NCI-H187 treated with DMSO at 0.1 percent for 48 hours (cell line): ENCODE results near the gene TSC22D1.

Experiments used
- DNase-seq: peaks from one replicate; lab custom pipeline; 2025; lab: John Stamatoyannopoulos, UW

Gene TSC22D1

GRCh38 chr13:44404261-44405132 lies 171.6 kb downstream of the TSC22D1 start:
- DNase-seq, result no peak

GRCh38 chr13:44403461-44404056 lies 172.6 kb downstream of the TSC22D1 start:
- DNase-seq, result no peak

GRCh38 chr13:44402899-44403445 lies 173.2 kb downstream of the TSC22D1 start:
- peak; percentile 27 for DNase-seq

DNA sequence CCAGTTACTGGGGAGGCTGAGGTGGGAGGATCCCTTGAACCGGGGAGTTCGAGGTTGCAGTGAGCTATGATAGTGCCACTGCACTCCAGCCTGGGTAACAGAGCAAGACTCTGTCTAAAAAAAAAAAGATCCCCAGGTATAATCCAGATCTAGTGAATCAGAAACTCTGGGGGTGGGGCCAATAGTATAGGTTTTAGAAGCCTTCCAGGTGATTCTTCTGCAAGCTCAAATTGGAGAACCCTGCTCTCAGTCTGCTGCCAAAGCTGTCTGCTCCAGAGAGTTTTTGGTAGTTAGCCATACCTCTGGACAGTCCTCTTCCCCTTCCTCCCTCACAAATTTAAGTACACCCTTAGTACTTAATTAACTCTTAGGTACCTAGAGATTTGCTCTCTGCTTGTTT lies 174.6 kb downstream of the TSC22D1 start:
- no peak for DNase-seq

DNA sequence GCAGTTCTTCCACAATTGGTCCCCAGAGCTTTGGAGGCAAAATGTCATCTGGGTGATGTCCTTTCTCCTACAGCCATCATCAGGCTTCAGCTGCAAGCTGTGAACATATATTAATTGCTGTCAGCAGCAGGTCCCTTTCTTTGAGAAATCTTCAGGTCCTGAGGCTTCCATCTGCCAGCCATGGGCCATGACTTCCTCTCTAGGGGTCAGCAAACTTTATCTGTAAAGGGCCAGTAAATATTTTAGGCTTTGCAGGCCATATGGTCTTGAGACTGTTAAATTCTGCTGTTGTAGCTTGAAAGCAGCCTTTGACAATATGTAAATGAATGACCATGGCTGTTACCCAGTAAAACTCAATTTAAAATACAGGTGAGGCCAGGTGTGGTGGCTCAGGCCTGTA lies 175.4 kb downstream of the TSC22D1 start:
- no peak for DNase-seq

DNA sequence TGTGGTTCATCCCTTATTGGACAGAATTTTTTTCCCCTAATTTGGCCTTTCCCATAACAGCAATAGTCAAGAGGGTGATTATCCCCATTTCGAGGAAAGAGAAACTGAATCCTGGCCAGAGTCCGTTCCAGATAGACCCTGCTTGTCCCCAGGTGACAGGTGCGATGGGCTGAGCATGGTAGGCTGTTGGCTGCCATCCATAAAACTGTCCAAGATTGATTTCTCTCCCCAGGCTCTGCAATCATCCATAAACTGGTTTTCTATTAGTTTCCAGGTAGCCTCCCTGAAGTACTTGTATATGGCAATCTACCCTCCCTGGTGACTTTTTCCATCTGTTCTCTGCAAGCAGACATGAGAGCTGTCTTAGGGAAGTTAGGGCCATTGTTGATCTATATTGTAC lies 177.1 kb downstream of the TSC22D1 start:
- peak; percentile 87 for DNase-seq

GRCh38 chr13:44398606-44399005 lies 177.5 kb downstream of the TSC22D1 start:
- no peak for DNase-seq

DNA sequence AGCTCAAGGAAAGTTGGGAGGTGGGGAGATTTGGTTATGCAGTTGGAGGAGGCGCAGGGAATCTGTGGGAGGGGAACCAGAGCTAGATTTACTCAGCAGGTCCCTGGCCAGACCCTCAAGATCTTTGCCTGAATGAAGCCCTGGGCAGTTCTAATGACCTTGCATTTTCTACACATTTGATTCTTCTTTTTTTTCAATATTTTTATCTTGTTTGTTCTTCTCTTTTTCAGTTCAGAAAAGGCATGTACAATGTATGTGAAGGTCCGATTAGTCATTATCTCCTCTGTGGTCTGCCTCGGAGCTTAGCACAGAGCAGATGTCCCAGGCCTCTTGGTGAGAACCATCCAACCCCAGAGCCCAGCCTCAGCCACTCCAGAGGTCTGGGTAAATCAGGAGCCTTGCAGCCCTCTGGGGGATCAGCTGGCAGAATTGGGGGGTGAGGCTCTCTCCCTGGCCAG lies 178.3 kb downstream of the TSC22D1 start:
- DNase-seq, result no peak

DNA sequence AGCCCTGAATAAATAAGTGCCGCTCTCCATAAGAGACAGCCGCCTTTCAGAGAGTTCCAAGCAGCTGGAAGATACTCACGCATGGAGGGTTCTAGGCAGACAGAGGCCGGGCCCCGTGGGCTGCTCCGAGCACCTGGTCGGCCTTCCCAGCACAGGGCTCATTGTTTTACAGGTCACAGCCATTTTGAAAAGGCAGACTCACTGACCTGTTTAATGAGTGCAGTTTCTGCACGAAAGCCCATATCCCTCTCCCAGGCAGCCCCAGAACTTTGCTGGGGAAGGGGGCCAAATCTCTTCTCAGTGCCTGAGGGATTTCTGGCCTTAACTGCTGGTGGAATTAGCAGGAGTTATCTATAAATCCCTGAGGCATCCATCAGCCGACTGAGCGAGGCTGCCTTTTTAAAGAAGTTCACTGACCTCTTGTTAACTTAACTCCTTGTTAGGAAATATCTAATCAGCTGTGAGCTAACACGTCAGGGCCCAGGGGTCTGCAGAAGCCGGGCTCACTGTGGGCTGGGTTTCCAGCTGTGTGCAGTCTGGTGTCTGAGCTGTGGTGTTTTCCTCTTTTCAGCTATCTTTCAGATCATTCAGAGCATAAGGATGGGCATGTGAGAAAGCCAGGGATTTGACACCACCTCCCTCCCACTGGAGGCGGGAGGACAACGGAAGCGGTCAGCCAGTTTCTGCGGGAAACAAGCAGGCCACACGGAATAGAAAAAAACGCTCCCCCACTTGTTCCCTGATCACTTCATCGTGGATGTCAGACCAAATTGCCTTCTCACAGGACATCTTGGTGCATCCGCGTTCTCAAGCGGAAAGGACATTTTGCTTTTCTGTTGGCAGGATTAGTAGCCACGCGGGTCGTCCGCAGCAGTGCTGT lies 179.2 kb downstream of the TSC22D1 start:
- DNase-seq, result no peak

DNA sequence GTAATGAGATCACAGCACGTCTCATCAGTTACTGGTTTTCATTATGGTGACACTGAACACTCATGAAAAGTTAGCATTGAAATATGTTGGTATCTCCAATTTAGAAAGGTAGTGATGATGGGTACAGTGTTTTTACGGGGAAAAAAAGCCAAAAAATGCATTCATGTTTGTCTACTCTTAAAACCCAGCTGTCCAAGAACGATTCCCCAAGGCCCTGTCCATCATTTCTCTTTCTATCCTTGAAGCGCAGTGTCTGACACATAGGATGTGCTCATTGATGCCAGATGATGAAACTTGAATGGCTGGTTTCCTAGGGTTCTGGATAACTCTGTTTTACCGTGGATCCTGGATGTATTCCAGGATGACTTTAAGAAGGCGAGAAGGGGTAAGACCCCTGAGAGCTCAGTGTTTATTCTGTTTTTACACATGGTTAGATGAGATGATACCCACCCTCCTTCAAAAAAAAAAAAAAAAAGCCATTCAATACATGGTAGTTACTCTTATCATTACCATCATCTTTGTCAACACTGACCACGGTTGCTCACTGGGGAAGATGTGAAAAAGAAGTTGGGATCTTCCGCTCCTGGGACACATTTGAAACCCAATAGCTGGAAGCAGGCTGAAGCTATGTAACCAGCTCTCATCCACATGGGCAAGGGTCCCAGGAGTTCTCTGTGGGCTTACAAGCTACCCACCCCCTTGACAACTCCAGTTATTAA lies 180.0 kb downstream of the TSC22D1 start:
- no peak for DNase-seq

- no peak for DNase-seq
Observed at GRCh38 chr13:44394658-44395057, 181.5 kb downstream of the TSC22D1 start.

DNA sequence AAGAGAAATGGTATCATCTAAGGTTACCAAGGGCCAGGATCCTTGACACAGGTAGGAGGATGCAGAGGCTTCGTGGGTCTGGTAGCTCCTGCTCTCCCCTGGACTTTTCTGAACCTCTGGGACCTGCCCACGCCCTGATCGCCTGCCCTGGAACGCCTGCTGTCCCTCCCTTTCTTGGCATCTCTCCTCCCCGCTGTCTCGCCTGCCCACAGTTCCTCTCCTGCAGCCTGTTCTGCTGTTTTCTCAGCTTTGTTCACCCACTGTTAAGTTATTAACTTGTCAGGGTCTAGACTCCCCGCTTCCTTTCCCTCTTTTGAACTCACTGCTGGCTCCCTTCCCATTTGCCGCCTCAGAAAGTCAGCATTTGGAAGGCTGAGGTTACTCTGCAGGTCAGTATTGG lies 182.7 kb downstream of the TSC22D1 start:
- DNase-seq, result no peak

DNA sequence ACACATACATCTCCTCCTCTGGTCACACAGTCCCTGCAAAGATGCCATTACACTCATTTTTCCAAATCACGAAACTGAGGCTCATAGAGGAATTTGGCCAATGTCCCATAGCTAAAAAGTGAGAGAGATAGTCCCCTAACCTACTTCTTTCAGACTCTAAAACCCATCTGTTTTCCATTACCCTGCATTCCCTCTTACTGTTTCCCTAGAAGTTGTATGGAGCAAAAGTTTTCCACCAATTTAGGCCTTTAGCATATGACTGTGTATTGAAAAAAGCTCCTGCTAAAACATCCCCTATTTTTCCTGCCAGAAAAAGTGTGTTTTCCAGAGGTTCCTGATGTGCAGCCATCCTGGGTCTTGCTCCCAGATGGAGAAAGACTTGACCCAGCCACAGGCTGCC lies 186.3 kb downstream of the TSC22D1 start:
- no peak for DNase-seq

- no peak for DNase-seq
Observed at GRCh38 chr13:44389060-44389666, 187.0 kb downstream of the TSC22D1 start.

DNA sequence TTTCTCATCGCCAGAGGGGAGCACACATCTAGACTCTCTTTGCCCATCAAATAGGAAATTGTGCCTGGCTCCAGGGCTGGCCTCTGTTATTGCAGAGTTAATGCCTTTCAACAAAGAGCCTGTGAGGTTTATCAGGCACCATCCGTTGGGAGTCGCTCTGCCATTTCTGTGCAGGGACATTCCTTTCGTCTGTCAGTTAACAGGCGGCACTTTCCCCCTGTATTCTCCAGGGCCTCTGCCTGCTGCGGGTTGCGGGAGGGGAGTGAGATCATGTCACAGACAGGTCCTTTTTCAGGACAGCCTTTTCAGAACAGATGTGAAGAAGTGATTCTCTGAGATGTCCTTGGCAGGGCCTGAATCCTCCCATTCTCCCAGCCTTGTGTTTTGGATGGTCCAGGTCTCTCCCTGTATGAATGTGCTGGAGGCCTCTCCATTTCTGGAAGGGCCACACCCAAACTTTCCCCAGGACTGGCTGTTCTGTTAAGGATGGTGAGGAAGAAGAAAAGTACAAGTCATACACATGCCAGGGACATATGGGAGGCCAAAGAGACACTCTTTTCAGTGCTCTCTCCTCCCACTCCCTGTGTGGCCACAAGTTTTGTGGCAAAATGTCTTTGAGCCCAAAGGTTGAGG lies 187.6 kb downstream of the TSC22D1 start:
- no peak for DNase-seq

GRCh38 chr13:44386913-44387556 lies 189.1 kb downstream of the TSC22D1 start:
- no peak for DNase-seq

DNA sequence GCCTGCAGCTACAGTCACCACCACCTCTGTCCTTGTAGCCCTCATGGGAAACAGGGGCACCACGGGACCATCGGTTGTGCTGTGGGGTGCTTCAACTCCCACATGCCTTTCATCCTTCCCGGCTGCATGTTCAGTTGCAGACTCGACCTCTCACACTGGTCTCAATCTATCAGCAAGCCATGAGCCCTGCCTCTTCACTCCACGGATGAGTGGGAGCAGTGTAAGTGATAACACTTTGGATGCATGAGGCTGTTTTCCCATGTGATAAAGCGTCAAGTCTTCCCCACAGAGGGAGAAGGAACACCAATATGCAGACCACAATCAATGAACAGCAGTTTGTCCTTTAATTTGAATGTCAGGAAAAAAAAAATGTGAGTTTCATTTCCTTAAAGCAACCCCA lies 190.3 kb downstream of the TSC22D1 start:
- DNase-seq, result no peak

GRCh38 chr13:44385401-44385800 lies 190.7 kb downstream of the TSC22D1 start:
- no peak for DNase-seq

DNA sequence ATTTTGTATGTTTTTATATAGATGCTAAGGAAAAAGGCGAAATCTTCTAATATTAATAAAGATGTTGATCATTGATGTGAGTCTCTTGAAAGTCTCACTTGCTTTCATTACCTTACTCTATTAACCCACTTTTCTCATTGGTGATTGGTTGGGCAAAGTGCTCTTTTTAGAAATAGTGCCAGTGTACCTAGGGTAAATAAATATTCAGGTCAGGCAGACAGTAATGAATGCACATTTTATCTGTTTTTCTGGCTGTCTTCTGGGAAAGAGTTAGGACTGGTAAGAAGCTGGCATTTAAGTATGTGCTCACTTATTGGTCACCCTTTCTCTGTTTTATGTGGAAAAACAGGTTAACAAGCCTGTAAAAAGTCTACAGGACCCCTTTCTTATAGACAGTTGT lies 191.4 kb downstream of the TSC22D1 start:
- DNase-seq, result no peak

DNA sequence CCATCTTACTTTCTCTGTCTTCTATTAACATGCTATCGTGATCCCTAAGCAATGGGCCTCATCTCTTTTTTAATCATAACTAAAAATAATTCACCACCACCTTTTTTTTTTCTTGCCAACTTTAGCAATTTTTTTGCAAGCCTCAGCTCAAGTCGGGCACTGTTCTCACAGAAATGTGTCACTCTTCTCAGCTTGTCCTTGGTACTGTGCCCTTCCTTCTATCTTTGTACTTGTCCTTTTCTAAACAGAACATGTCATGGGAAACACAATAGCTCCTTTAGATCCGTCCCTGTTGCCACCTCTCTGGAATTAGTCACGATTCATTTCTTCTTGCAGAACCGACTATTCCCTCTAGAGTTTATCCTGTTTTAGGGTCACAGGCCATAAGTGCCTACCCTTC lies 192.2 kb downstream of the TSC22D1 start:
- DNase-seq, result no peak
